HG03139 (cell line): ENCODE data around the gene PACSIN3.

ENCODE experiments used
- ATAC-seq: cut with Tn5 transposase; IDR thresholded peaks from one replicate; pipeline ENCODE4 v1.9.1; 2021; ENCODE audit not compliant: unreplicated experiment

The PACSIN3 gene

DNA sequence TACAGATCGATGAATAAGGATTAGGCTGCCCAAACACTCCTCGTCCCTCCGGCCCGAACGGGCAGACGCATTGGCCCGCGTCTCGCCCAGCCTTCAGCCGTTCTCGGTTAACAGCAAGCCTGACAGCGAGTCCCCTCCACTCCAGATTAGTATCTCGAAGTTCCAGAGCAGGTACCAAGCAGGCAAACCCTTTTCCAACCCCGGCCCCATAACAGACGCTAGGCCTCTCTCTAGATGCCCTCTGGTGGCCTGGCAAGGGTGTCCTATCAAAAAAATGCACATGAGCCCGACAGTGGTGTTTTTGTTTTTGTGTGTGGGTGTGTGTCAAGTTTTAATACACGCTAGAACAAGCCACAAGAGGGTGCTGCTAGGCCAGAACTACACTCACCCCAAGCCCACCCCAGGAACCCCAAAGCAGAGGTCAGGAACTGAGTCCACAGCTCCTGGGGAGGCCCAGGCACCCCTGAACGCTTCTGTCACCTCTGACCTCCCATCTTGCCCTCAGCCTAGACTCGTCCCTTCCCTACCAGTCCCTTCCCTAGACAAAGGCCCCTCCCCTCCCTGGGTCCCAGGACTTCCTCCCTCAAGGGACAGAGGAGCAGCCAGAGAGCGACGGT, 8.9 kb downstream of the PACSIN3 start:
- ATAC-seq: peak; percentile 37

DNA sequence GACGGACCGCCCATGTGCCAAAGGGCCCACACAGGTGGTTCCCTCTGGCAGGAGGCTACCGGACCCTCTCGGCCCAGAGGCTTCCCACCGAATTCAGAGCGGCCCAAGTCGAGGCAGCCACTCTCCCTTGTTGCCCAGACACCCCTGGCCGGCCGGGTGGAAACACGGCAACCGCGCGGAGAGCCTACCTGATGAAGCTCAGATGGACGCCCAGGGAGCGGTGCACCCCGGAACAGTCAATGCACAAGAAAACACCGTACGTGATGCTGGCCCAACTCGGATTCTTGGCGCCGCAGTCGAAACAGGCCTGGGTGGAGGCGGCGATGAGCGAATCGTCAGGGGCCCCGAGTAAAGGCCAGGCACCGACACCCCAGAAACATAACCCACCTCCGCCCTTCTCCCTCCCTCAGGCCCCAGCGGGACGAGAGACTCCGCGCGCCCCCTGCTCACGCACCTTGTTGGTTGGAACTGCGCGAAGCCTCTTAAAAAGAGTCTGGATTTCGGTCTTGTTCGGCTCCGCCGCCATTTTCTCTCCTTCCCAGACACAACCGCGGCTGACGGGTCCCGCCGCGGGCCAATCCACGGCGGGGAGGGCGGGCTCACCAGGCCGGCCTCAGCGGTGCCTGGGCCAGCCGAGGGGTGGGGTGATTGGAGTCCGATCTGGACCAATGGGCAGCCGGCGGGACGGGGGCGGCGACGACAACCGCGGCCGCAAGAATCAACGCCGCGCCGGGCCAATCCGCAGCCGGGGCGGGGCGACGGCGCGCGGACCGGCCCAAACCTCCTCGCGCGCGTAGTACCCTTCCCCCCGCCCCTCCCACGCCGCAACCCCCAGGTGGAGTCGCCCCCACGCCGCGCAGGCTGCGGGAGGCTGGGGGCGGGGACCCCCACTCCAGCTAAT, 9.7 kb downstream of the PACSIN3 start, which contains the start of gene ARFGAP2:
Gene ARFGAP2 (minus strand): TSS at position 552 of the 901 bp plus-strand sequence. CDS start 26 bp downstream, at position 526.
- peak; percentile 88 for ATAC-seq

DNA sequence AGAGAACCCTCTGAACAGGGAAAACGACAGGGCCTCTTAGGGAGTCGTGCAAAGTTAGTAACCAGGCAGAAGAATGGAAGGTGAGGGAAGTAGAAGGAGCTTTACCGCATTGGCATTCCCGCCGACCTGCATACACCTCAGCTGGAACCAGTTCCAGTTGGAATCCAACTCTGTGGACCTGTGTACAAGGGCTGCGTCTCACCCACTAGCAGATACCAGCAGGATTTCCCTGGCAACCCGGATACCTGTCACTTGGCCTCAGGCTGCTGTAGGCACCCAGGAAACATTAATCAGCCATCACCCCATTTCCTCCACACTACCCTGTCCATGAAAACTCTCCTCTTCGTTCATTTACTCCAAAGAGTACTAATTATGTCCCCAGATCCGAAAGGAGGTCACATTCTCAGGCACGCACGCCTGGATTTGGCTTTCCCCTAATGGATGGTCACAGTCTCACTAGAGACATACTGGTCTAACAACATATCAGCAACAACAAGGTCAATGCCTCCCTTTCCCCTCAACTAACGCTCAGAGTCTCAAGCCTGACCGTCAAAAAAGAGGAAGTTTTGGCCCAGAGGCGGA, 10.4 kb downstream of the PACSIN3 start:
- no peak for ATAC-seq

DNA sequence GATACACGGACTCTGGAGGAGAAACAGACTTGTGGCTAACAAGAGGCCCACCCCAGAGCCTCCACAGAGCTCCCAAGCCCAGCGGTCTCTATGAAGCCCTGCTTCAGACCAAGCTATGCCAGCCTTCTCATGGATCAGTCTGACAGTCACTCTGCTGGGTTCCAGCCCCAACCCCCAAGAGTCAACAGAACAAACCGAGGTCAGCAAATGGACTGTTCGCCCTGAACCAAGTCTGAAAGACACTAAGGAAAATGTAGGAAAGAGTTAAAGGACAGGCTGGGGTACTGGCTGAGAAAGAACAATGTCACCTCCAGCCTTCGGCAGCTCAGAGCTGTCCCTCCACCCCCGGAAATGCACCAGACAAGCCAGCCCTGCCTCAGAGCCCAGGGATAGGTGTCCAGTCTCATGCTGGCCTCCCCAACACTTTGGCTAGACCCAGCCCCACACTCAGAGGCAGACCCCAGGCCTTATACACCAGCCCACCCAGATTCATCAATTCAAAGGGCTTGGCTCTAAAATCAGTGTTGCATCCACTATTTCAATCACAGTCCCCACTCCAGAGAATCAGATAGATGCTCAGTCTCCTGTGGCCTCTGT, 13.4 kb downstream of the PACSIN3 start:
- no peak for ATAC-seq

DNA sequence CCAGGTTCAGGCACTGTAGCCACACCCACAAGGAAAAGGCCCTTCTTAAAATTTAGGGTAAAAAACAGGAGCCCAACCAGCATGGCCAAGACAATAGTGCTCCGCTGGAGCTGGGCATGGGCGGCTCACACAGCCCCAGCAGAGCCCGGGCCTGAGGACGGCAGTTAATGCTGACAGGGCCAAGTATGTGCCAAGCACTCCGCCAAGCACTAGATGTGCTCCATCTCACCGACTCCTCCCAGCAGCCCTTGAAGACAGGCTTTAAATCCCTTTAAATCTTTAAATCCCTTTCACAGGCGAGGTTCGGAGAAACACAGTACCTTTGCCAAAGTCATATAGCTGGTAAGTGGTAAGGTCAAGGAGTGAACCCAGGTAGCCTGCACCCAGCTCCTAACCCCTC, 14.4 kb downstream of the PACSIN3 start:
- ATAC-seq: no peak

DNA sequence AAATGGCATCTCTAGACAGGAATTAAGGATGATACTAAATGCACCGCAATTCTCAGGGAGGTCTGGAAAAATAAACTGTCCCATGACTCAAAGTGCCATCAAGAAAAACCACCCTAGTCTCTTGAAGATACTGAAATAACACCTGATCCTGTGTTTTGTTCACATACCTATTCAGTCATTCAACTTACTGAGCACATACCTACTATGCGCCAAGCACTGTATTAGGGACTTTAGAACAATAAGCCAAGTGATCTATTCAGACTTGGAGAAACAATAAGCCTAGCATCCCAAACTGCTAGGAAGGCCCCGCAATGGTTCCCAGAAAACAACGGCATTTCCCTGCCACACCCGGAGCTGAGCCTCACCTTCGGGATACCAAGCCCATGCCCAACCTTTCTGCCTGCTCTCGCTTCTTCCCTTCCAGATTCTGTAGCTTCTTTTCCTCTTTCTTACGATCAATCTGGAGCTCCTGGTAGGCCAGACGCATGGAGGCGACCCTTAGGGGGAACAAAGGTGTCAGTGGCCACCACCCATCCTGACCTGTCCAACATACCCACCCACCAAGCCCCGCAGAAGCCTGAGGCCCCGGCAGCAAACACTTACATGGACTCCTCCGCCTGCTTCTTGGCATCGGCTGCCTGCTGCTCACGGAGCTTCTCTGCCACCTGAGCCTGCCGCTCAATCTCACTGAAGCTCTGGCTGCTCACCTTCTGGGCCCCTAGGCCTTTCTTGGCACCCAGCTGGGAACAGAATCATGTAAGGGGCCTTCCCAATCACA, 15.0 kb downstream of the PACSIN3 start:
- ATAC-seq: no peak

DNA sequence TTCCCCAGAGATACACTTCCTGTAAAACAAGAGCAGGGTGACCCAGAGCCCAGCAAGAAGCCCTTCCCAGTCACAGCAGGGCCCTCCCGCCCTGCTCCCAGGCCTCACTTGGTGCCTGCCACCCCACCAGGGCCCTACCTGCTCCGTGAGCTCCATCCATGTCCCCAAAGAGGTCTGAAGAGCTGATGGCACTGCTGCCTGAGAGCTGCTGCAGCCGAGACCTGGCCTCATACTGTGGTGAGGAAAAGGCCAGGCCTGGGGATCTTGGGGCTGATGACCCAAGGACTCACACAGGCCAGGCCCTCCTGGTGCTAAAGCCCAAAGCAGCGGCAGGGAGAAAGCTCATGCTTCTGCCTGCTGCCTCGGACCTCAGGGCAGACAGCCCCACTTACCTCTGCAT, 19.9 kb downstream of the PACSIN3 start:
- no peak for ATAC-seq

DNA sequence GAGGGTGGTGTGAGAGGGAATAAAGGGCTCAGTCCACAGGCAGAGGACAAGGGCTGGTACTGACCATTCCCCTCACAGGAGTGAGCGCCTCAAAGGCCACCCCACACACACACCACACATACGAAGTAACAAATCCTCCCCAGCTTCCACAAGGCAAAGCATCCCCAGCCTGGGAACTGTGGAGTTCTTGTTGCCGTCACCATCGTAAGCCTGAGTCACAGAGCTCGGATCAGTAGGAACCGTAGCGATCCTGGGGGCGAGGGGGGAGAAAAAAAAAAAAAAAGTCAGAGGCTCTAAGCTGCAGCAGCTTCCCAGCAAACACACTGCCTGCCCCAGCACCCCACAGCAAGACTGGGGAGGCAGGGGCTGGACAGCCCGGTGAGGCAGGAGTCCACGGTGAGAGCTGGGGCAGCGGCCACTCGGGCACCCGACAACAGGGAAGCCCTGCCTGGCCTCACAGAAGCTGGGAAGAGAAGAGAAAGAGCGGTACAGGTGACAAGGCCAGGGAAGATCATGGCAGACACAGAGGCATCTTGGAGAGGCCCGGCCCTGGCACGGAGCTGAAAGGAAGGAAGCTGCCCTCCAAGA, 20.9 kb downstream of the PACSIN3 start:
- no peak for ATAC-seq

DNA sequence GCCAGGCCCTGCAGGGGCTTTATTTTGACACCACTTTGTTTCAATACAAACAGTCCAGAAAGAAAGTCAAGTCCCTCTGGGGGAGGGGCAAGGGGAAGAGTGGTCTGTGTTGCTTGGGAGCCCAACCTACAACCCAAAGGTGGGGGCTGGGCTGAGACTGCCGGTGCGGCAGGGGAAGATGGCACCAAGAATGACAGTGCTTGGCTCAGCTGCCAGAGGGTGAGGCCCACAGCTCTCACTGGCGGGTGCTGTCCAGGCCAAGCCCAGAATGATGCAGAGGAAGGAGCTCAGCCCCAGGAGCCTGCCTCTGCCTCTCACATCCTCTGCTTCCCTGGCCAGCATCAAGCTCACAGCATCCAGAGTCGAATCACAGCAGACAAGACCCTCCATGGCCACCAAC, 21.9 kb downstream of the PACSIN3 start:
- ATAC-seq: no peak

DNA sequence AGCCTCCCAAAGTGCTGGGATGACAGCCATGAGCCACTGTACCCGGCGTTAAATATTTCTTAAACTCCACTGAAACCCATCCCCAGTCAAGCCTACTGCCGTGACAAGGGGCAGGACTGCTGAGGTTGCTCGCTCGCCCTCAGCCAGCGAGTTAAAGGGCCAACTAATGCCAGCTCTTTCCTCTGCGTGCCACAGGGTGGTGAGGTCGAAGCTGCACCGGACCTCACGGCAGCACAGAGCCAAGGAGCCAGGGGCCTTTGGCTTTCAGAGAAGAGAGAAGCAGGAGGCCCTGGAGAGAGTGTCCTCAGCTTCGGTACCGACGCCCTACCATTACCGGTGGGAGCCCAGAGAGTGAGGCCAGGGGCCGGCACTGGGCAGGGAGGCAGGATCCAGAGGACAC, 22.3 kb downstream of the PACSIN3 start:
- ATAC-seq: no peak

DNA sequence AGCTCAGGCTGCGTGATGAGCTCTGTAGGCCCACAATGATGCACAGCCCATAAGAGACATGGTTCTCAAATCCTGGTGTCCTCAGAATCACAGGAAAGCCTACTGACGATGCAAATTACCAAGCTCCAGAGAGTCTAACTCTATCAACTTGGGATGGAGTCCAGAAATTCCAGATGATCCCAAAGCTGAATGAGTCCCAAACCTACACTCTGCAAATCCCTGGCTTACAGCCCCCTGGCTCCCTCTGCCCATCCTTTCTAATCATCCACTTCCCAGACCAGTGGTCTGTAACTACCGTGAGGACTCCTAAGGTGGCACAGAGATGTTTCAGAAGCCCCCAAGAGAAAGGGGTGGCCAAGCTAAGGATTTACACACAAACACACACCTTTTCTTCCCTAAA, 23.0 kb downstream of the PACSIN3 start:
- ATAC-seq: no peak

DNA sequence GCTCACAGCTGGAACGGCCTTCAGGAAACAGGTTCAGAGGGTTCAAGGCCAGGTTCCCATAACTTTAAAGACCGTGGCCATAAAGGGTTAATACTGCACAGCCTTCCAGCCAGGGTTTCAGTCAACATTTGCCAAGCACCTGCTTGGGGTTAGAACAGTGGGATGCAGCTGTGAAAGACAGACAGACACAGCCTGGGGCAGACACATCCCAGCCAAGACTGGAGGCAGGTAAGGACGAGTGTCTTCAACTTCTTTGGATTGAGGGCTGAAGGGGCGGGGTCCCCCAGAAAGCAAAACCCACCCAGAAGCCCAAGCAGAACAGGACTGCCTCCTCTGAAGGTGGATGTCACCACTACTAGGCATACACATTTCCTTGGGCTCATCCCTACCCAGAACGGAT, 23.8 kb downstream of the PACSIN3 start:
- ATAC-seq: no peak

DNA sequence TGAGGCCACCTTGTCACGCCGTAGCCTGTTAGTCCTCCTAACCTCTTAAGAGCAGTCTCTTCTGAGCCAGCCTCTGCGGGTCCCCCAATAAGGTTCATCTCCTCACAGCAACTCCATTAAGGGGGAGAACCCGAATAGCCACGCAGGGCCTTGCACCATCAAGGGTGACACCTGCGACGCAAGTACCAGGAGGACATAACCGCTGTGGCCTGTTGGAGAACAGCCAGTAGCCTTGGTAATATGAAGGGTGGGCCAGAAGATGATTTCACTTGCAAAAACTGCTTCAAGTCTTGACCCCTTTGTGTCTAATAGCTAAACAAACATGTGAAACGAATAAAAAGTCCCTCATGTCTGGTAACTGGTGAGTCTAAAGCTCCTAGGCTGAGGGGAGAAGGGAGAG, 24.3 kb downstream of the PACSIN3 start:
- no peak for ATAC-seq

DNA sequence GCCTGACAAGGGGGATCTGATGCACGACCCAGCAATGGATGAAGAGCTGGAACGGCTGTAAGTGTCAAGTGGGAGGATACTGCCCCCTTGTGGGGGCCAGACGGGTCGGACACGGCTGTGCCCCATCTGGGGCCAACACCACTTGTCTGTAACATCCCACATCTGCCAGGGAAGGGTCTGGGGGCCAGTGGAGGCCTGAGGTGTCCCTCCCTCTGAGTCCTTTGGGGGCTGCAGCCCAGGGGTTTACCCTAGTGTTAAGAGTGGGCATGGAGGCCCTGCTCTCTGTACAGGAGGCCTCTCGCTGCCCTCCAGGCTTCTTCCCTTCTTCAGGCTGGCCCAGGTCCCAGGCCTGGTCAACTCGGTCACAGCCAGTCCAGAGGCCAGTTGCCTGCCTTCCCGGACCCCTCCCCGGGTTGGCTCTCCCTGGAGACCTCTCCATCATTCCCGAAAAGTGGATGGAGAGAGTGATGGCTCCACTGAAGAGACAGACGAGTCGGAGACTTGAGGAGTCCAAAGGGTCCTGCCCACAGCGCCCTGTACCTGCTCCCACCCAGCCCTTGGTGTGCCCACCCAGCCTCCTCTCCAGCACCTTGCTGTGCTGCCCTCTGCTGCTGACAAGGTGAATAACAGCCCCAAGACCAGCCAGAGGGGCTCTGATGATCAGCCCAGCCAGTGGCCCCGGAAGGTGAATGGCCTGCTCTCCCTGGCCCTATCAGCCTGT, 24.9 kb downstream of the PACSIN3 start:
- peak; percentile 61 for ATAC-seq

DNA sequence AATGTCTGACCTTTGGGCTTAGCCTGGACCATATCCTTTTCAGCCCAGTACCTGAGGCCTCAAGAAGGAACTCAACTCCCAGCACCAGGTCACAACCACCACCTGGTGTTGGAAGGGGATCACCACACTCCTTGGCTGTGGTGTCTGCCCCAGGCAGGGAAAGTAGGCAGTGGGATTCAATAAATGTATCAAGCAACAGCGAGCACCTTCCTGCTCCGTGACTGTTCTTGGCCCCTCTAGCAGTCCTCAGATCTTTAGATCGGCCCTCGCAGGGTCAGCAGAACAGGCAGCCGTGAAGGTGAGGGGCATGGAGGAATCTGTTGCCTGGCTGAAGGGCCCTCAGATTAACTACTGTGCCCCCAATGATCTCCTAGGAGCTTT, 25.5 kb downstream of the PACSIN3 start:
- no peak for ATAC-seq

DNA sequence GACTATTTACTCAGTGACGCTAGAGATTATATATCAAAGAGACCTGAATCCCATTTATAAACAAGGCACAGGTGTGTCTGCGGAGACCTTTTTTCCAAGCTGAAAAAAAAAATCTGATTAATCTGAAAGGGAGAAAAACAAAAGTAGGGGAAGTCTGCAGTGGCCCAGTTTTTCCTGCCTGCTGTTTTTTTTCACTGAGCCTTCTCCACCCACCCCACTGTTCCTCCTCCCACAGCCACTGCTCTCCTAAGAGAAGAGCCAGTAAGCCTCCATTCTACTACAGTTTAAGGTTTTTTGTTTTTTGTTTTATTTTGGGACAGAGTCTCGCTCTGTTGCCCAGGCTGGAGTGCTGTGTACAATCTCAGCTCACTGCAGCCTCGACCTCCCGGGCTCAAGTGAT, 28.0 kb downstream of the PACSIN3 start:
- no peak for ATAC-seq

DNA sequence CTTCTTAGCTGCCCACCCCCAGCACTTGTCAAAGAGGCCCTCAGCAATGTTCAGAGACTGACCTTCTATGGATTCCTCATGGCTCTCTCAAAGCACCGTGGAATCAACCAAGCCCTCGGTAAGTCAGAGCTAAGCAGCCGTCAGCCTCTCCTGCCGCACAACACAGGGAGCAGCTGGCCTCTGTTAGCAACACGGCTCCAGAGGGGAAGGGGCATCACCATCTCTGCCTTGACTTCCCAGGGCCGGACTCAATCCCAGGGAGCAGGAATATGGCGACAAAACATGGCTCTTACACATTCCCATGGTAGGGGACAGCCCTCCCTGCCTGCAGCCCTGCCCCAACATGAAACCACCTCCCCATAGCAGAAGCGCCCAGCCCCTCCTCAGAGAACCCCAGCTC, 28.4 kb downstream of the PACSIN3 start:
- ATAC-seq: no peak

DNA sequence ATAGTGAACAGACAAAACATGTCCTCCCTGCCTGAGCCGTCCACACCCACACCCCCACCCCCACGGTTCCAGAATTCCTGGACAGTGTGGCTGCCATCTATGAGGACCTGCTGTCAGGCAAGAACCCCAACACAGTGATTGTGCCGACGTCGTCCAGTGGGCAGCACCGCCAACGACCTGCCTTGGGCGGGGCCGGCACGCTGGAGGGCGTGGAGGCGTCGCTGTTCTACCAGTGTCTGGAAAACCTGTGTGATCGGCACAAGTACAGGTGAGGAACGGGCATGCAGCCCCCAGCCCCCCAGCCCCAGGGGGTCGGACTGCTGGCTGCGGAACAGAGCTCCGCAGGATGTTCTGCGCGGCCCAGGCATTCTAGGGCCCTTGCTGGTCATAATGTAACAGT, 29.3 kb downstream of the PACSIN3 start:
- no peak for ATAC-seq

DNA sequence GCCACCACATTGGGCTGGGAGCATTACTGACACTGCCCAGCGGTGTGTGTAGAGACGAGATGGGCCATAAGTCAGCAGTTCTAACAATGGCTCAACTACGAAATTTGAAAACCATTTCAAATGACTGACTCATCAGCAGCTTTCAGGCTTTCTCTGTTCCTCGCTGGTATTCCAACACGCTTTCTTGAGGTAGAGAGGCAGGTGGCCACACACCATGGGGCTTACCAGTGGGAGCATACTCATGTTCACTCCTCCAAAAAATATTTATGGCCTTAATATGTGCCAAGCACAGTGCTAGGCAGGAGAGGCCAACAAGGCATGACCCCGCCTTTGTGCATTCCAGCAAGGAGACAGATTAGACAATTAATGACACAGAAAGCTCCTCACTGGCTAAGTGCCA, 29.9 kb downstream of the PACSIN3 start:
- ATAC-seq: no peak

DNA sequence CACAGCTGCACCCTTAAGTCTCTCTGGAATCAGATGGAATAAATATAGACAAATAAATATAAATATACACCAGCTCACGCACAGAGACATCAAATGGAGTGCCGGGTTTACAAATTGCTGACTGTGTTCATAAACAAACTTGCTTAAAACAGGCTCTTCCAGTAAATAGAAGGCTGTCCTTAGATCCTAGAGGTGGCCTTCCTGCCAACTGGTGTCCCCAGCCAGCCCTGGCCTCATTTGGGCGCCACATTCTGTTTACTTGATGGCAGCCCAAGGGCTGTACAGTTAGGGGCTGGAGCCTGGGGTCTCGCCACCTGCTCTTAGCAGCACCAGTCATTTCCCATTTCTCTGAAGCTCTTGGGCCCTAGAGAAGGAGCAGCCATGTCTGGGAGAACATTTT, 30.4 kb downstream of the PACSIN3 start:
- no peak for ATAC-seq
